ENCODE data around the gene LRIG2. TPM values are rescaled to one million over a fixed set of nuclear protein-coding genes. Genes with fewer than 3 reads are reported as not detected.
"Not testable (repeated sequence)": the region's sequence is repeated elsewhere in the genome, so short reads cannot be mapped to it uniquely, and the experiment has no call there.

Gene LRIG2
- total and polyA plus RNA-seq, 9 of the 15 experiments (the other 6 are each of a cell fraction or from before 2014, with no cell fraction given) = 1.8 to 28.1 (median 11.5) TPM

GRCh38 chr1:113074237-113074636 lies 1.2 kb downstream of the LRIG2 start (continued):
- no peak for TF ChIP-seq NKRF (IDR thresholded peaks at IDR 0.05; ENCODE audit: borderline replicate concordance)
- TF ChIP-seq RBBP5 (IDR thresholded peaks at IDR 0.05; ENCODE audit: borderline replicate concordance, insufficient read depth, low read length, poor library complexity, severe bottlenecking) = no peak

GRCh38 chr1:113077978-113078377 lies 5.0 kb downstream of the LRIG2 start:
- in situ Hi-C loops (cut with MboI); H3K4me2 ChIP-seq (ENCODE audit: insufficient read depth, low read length); BruUV-seq (replicated peaks); H3K27ac ChIP-seq (ENCODE audit: extremely low read depth, low read depth, low read length); FAIRE-seq; ATAC-seq; H4K20me1 ChIP-seq (replicated peaks; ENCODE audit: control insufficient read depth, insufficient read depth, low read length); H2AFZ ChIP-seq (ENCODE audit: low read depth, low read length); DNase-seq (ENCODE audit: extremely low read depth in 1 of 4, low spot score in 3 of 4); H3K9me3 ChIP-seq (replicated peaks; ENCODE audit: control insufficient read depth, insufficient read depth, low read depth, low read length); H3K9me1 ChIP-seq (ENCODE audit: control insufficient read depth, insufficient read depth, low read length); H3K4me3 ChIP-seq; H3K27me3 ChIP-seq (ENCODE audit: control insufficient read depth in 2 of 2, insufficient read depth in 2 of 2, low read length in 2 of 2); intact Hi-C loops (cut with micrococcal nuclease); H3K9ac ChIP-seq (ENCODE audit: insufficient read depth in 1 of 2, low read depth in 2 of 2, low read length in 2 of 2); CTCF ChIA-PET (ENCODE audit: low intra/inter-chr PET ratio): not testable (repeated sequence)
- Histone ChIP-seq H3K4me1 (replicated peaks in 1 of 2; ENCODE audit: control insufficient read depth in 2 of 2, insufficient read depth in 2 of 2, low read length in 2 of 2) (peaks cover 5 to 11% of the 10 kb centered on the region in 2 experiments; a peak in 2 of 5 replicates), H3K79me2 (ENCODE audit: control insufficient read depth, insufficient read depth, low read length) (peaks cover 71% of the 10 kb centered on the region), H3K36me3 (ENCODE audit: control insufficient read depth, insufficient read depth, low read length) (peaks cover 42% of the 10 kb centered on the region)
- WGBS (ENCODE audit: insufficient coverage, low coverage, missing lambda C conversion rate) = 89% methylated on average over 2 of the region's 2 CpGs
- TF ChIP-seq SMARCA5 (IDR thresholded peaks at IDR 0.05) (peak; percentile 77; the same call in 1 of the 2 replicates), KDM1A (IDR thresholded peaks at IDR 0.05) (peak; percentile 23 to 44; a peak in 3 of 4 replicates), BCOR (IDR thresholded peaks at IDR 0.05) (peak; percentile 76), ZNF146 (CRISPR knock-in tag; IDR thresholded peaks at IDR 0.05; ENCODE audit: unreplicated experiment) (peak; percentile 90), ZNF121 (CRISPR knock-in tag; conservative IDR thresholded peaks at IDR 0.05) (peak; percentile 68; the same call in 1 of the 2 replicates)
- POLR2A ChIA-PET = interaction anchor here (0.6 to 1.3 kb wide), 3 partner anchors 19 to 191 kb away, joined by 3 to 4 read pairs (median 3); partner anchors contain the start of gene SLC16A1
